IMR-90 (cell line): ENCODE results near the gene FLOT2.

Source experiments
- CHD1 ChIP-seq: IDR thresholded peaks from 2 replicates; pipeline ENCODE4 v1.6.1; 2012; ENCODE audit warnings: low read depth, low read length, improper control_type of control experiment
- CTCF ChIP-seq: conservative IDR thresholded peaks from 2 replicates; pipeline ENCODE4 v1.5.1; 2012; ENCODE audit warnings: mild to moderate bottlenecking, low read depth, low read length, improper control_type of control experiment
- FOS ChIP-seq: fragments of 150-350 bp; IDR thresholded peaks from 2 replicates; pipeline ENCODE4 v1.6.1; 2016; ENCODE audit warnings: low read depth, low read length
- MXI1 ChIP-seq: IDR thresholded peaks from 2 replicates; pipeline ENCODE4 v1.6.1; 2012; ENCODE audit warnings: low read depth, mild to moderate bottlenecking, low read length, moderate library complexity, borderline replicate concordance
- NFE2L2 ChIP-seq: fragments of 150-350 bp; IDR thresholded peaks from 2 replicates; pipeline ENCODE4 v1.6.1; 2016; ENCODE audit warnings: low read depth, mild to moderate bottlenecking, low read length
- POLR2A ChIP-seq: IDR thresholded peaks from 2 replicates; pipeline ENCODE4 v1.6.1; 2012; ENCODE audit warnings: mild to moderate bottlenecking, low read depth, low read length
- RAD21 ChIP-seq: IDR thresholded peaks from 2 replicates; pipeline ENCODE4 v1.6.1; 2012; ENCODE audit warnings: low read length, improper control_type of control experiment
- RCOR1 ChIP-seq: IDR thresholded peaks from 2 replicates; pipeline ENCODE4 v1.6.1; 2012; ENCODE audit warnings: mild to moderate bottlenecking, low read length, improper control_type of control experiment; ENCODE audit not compliant: insufficient replicate concordance
- RFX5 ChIP-seq: IDR thresholded peaks from 2 replicates; pipeline ENCODE4 v1.8.0; 2012; ENCODE audit warnings: low read depth, mild to moderate bottlenecking, low read length, moderate library complexity
- SMC3 ChIP-seq: fragments of 150-350 bp; IDR thresholded peaks from 2 replicates; pipeline ENCODE4 v1.6.1; 2016; ENCODE audit warnings: low read depth, mild to moderate bottlenecking, antibody characterized with exemption, low read length, moderate library complexity

- TF ChIP-seq CTCF (no peak), CHD1 (no peak), FOS (no peak), RAD21 (no peak), SMC3 (no peak), NFE2L2 (no peak), RCOR1 (no peak), RFX5 (no peak), POLR2A (no peak), MXI1 (no peak)
These were observed 22.7 kb upstream of the FLOT2 start for GRCh38 chr17:28920201-28920600.
